MM.1S (cell line): ENCODE data around the gene SLC7A1.

Source experiments
- DNase-seq: peaks from one replicate; pipeline ENCODE4 v3.0.0-alpha.2; 2015
- H2AFZ ChIP-seq: fragments of 300-600 bp; sonication (generic); 2 replicates; pipeline ENCODE4 v1.6.0; 2016; ENCODE audit warnings: antibody characterized with exemption, low read length
- H3F3A ChIP-seq: fragments of 300-600 bp; sonication (generic); 2 replicates; pipeline ENCODE4 v1.6.1; 2016; ENCODE audit warnings: mild to moderate bottlenecking, antibody characterized with exemption, low read length, moderate library complexity, mixed read lengths; ENCODE audit not compliant: insufficient read depth
- H3K27ac ChIP-seq: fragments of 300-600 bp; sonication (generic); 2 replicates; pipeline ENCODE4 v1.5.1; 2016; ENCODE audit warnings: mild to moderate bottlenecking, low read length
- H3K27me3 ChIP-seq: fragments of 300-600 bp; sonication (generic); replicated peaks from 2 replicates; pipeline ENCODE4 v1.6.0; 2016; ENCODE audit warnings: low read length; ENCODE audit not compliant: insufficient read depth
- H3K36me3 ChIP-seq: fragments of 300-600 bp; sonication (generic); replicated peaks from 2 replicates; pipeline ENCODE4 v1.6.1; 2016; ENCODE audit warnings: mild to moderate bottlenecking, low read length, mixed read lengths; ENCODE audit not compliant: insufficient read depth
- H3K4me1 ChIP-seq: fragments of 300-600 bp; sonication (generic); 2 replicates; pipeline ENCODE4 v1.6.1; 2016; ENCODE audit warnings: low read length, mixed read lengths
- H3K4me2 ChIP-seq: fragments of 300-600 bp; sonication (generic); 2 replicates; pipeline ENCODE4 v1.6.0; 2016; ENCODE audit warnings: low read depth, low read length
- H3K4me3 ChIP-seq: fragments of 300-600 bp; sonication (generic); 2 replicates; pipeline ENCODE4 v1.5.1; 2016; ENCODE audit warnings: low read length, mixed read lengths
- H3K79me2 ChIP-seq: fragments of 300-600 bp; sonication (generic); 2 replicates; pipeline ENCODE4 v1.6.1; 2016; ENCODE audit warnings: mixed run types, low read length, mixed read lengths
- H3K9ac ChIP-seq: fragments of 300-600 bp; sonication (generic); 2 replicates; pipeline ENCODE4 v1.6.1; 2016; ENCODE audit warnings: low read length, mixed read lengths
- H3K9me2 ChIP-seq: fragments of 300-600 bp; sonication (generic); replicated peaks from 2 replicates; pipeline ENCODE4 v1.6.1; 2016; ENCODE audit warnings: mild to moderate bottlenecking, low read length, mixed read lengths; ENCODE audit not compliant: insufficient read depth
- H3K9me3 ChIP-seq: fragments of 300-600 bp; sonication (generic); replicated peaks from 2 replicates; pipeline ENCODE4 v1.6.1; 2016; ENCODE audit warnings: mild to moderate bottlenecking, low read length, mixed read lengths; ENCODE audit not compliant: insufficient read depth
- H4K20me1 ChIP-seq: fragments of 300-600 bp; sonication (generic); 2 replicates; pipeline ENCODE4 v1.6.1; 2016; ENCODE audit warnings: mild to moderate bottlenecking, low read length, moderate library complexity, mixed read lengths; ENCODE audit not compliant: insufficient read depth
- EZH2 ChIP-seq: fragments of 300-600 bp; sonication (generic); optimal IDR thresholded peaks from 2 replicates; pipeline ENCODE3; 2017; ENCODE audit warnings: low read depth, mild to moderate bottlenecking, antibody characterized with exemption, low read length, mixed read lengths
- EZH2phosphoT487 ChIP-seq: fragments of 300-600 bp; sonication (generic); IDR thresholded peaks from 2 replicates; pipeline ENCODE4 v1.6.1; 2018; ENCODE audit warnings: antibody characterized with exemption, low read length
- TF ChIP-seq, protein P1 (sequence below): fragments of 300-600 bp; sonication (generic); IDR thresholded peaks from 2 replicates; pipeline ENCODE4 v1.5.1; 2016; ENCODE audit warnings: antibody characterized with exemption, low read length, mixed read lengths

The SLC7A1 gene

DNA sequence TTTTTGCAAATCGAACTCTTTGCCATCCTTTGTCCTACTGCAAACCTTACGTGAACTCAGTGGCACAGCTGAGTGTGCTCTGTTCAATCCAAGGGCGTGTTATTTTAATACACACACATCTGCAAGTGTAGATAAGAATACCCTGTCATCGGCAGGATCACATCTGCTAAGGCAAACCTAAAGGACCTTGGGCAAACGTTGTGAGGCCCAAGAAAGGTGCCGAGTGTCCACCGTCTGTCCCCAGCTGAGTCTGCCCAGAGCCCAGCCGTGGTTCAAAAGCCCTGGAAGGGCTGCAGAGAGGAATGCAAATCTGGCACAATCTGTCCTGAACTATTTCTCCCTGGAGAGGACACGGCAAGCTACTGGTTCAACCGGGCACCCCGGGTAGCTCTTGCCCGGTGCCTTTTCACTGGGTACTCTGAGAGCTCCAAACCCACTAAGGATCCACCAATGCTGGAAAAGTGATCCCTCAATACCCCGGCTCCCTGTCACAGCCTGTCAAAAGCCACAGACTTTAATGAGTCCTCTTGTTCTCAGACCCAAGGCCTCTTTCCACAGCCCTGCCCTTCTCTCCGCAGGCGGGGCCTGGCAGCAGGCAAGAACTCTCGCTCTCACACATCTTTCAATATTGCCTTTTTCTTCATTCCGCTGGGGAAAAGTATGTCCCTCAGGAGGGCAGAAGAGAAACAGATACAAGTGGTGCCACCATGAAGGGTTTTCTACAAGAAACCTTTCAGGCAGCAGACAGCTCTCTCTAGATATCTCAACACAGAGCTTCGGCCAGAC, 17.0 kb downstream of the SLC7A1 start:
- Histone ChIP-seq H3K36me3 (no peaks in the 10 kb centered on the region), H4K20me1 (peaks cover 4% of the 10 kb centered on the region; the same call in 1 of the 2 replicates), H3K4me2 (no peak overlapping the region), H3K79me2 (peaks cover 96% of the 10 kb centered on the region), H3F3A (no peaks in the 10 kb centered on the region), H3K9me3 (no peaks in the 10 kb centered on the region), H3K9ac (no peak overlapping the region), H3K27ac (no peak overlapping the region), H2AFZ (no peak overlapping the region), H3K27me3 (no peaks in the 10 kb centered on the region), H3K4me3 (no peak overlapping the region), H3K9me2 (no peaks in the 10 kb centered on the region), H3K4me1 (no peaks in the 10 kb centered on the region)
- no peak for DNase-seq
- TF ChIP-seq, protein P1, sequence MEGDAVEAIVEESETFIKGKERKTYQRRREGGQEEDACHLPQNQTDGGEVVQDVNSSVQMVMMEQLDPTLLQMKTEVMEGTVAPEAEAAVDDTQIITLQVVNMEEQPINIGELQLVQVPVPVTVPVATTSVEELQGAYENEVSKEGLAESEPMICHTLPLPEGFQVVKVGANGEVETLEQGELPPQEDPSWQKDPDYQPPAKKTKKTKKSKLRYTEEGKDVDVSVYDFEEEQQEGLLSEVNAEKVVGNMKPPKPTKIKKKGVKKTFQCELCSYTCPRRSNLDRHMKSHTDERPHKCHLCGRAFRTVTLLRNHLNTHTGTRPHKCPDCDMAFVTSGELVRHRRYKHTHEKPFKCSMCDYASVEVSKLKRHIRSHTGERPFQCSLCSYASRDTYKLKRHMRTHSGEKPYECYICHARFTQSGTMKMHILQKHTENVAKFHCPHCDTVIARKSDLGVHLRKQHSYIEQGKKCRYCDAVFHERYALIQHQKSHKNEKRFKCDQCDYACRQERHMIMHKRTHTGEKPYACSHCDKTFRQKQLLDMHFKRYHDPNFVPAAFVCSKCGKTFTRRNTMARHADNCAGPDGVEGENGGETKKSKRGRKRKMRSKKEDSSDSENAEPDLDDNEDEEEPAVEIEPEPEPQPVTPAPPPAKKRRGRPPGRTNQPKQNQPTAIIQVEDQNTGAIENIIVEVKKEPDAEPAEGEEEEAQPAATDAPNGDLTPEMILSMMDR = no peak
- TF ChIP-seq EZH2 (no peak), EZH2phosphoT487 (no peak)

DNA sequence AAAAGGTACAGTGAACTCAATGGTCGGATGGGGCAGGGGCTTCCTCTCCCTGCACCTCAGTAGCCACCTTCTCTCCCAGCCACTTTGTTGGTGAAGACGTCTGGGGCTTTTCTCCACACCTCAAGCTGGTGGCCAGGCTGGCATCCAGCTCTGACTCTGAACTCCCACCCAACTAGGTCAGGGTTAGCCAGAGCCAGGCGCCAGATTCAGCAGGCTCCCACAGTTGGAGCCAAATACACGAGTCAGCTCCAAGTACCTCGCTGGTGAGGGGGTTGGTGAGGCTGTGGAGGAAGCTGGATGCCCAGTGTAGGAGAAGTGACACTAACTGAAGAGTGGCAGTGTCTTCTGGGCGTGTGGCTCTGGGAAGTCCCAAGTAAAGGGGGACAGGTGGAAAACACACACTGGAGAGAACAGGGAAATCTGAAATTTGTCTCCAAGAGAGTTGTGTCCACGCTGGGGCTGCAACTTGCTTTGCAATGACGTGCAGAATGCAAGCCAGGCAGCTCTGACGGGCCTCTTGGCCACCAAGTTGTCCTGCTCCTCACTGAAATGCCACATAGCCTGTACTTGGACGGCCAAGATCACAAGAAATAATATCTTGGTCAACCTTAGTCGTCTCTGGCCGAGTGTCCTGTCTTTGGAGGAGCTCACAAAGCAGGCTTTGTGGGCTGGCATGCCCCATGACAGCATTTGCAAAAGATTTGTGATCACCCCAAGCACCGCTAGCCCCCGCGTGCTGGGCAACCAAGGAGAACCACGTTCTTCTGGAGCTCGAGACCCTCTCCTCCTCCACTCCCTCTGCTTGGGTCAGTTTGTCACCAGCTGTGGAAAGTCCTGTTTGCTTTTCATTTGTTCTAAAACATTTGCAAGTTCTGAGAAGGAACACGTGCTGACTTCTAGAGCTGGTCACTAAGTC, 18.1 kb downstream of the SLC7A1 start:
- Histone ChIP-seq H3K4me1 (no peaks in the 10 kb centered on the region), H3K27ac (no peak overlapping the region), H3K27me3 (no peaks in the 10 kb centered on the region), H4K20me1 (peaks cover 4% of the 10 kb centered on the region; the same call in 1 of the 2 replicates), H3K9me3 (no peaks in the 10 kb centered on the region), H3K79me2 (peaks cover 96% of the 10 kb centered on the region), H3K9me2 (no peaks in the 10 kb centered on the region), H3K9ac (no peak overlapping the region), H2AFZ (no peak overlapping the region), H3K4me3 (no peak overlapping the region), H3K36me3 (no peaks in the 10 kb centered on the region), H3F3A (no peaks in the 10 kb centered on the region), H3K4me2 (no peak overlapping the region)
- no peak for DNase-seq
- TF ChIP-seq, protein P1 = no peak
- TF ChIP-seq EZH2 (no peak), EZH2phosphoT487 (no peak)

DNA sequence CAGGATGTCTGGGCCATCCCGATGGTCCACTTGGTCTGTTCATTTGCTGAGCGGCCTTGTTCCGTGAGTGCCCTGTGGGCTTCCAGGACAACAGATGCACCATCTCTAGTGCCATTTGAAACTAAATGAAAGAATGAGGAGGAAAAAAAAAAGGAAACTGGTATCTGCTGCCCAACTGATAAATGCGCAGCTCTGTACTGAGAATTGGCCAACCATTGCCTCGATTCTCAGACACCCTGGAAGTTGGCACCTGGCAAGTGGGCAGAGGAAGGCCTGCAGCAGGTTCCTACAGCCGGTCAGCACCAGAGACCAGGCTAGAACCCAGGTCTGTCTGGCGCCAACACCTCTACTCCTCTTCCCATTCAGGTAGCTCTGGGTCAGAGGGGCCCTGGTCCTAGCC, 18.9 kb downstream of the SLC7A1 start:
- H3K9ac ChIP-seq = no peak overlapping the region
- TF ChIP-seq, protein P1 = no peak
- no peak for TF ChIP-seq EZH2phosphoT487
- no peak for TF ChIP-seq EZH2
- no peaks in the 10 kb centered on the region for H3K9me2 ChIP-seq
- no peak overlapping the region for H3K27ac ChIP-seq
- no peaks in the 10 kb centered on the region for H4K20me1 ChIP-seq
- no peak overlapping the region for H3K4me3 ChIP-seq
- H3K79me2 ChIP-seq = peaks cover 96% of the 10 kb centered on the region
- no peak overlapping the region for H2AFZ ChIP-seq
- H3F3A ChIP-seq = no peaks in the 10 kb centered on the region
- H3K4me1 ChIP-seq = no peaks in the 10 kb centered on the region
- H3K9me3 ChIP-seq = no peaks in the 10 kb centered on the region
- no peaks in the 10 kb centered on the region for H3K27me3 ChIP-seq
- no peak overlapping the region for H3K4me2 ChIP-seq
- no peaks in the 10 kb centered on the region for H3K36me3 ChIP-seq
- DNase-seq = no peak
